HG02884 (cell line): ENCODE data around the gene WFIKKN2.
"Not testable (repeated sequence)": the region's sequence is repeated elsewhere in the genome, so short reads cannot be mapped to it uniquely, and the experiment has no call there.

Source experiments
- ATAC-seq: cut with Tn5 transposase; IDR thresholded peaks from one replicate; pipeline ENCODE4 v1.9.1; 2021; ENCODE audit warnings: mild to moderate bottlenecking, moderate library complexity; ENCODE audit not compliant: unreplicated experiment

WFIKKN2 gene

GRCh38 chr17:50871364-50871763 lies 36.0 kb downstream of the WFIKKN2 start:
- no peak for ATAC-seq

GRCh38 chr17:50871898-50872297 lies 36.5 kb downstream of the WFIKKN2 start:
- no peak for ATAC-seq

GRCh38 chr17:50872710-50873424 lies 37.5 kb downstream of the WFIKKN2 start:
- no peak for ATAC-seq

- ATAC-seq = no peak
These were observed 39.7 kb downstream of the WFIKKN2 start for GRCh38 chr17:50875074-50875473.

GRCh38 chr17:50877042-50877441 lies 41.7 kb downstream of the WFIKKN2 start:
- ATAC-seq = not testable (repeated sequence)

- no peak for ATAC-seq
These were observed 42.5 kb downstream of the WFIKKN2 start for GRCh38 chr17:50877838-50878237.

GRCh38 chr17:50879086-50879485 lies 43.7 kb downstream of the WFIKKN2 start:
- ATAC-seq = no peak

- no peak for ATAC-seq
These were observed 45.8 kb downstream of the WFIKKN2 start for GRCh38 chr17:50881182-50881581.

GRCh38 chr17:50882851-50883250 lies 47.5 kb downstream of the WFIKKN2 start:
- no peak for ATAC-seq

- no peak for ATAC-seq
These were observed 48.6 kb downstream of the WFIKKN2 start for GRCh38 chr17:50883850-50884438.

GRCh38 chr17:50884439-50885311 lies 49.3 kb downstream of the WFIKKN2 start:
- ATAC-seq = no peak

- no peak for ATAC-seq
These were observed 52.4 kb downstream of the WFIKKN2 start for GRCh38 chr17:50887705-50888245.

- no peak for ATAC-seq
These were observed 54.2 kb downstream of the WFIKKN2 start for GRCh38 chr17:50889528-50890118.

GRCh38 chr17:50890675-50891516 lies 55.5 kb downstream of the WFIKKN2 start:
- no peak for ATAC-seq

GRCh38 chr17:50891577-50891989 lies 56.2 kb downstream of the WFIKKN2 start:
- no peak for ATAC-seq
